OCI-LY7 (cell line): ENCODE measurements around the gene S100A4.

ENCODE experiments used
- EZH2phosphoT487 ChIP-seq: fragments of 200-600 bp; sonication (generic); IDR thresholded peaks from 2 replicates; pipeline ENCODE4 v1.6.1; 2018; ENCODE audit warnings: low read depth, borderline replicate concordance, mild to moderate bottlenecking, mixed run types, antibody characterized with exemption, low read length, moderate library complexity, mixed read lengths
- TF ChIP-seq, protein P1 (sequence below): fragments of 200-600 bp; sonication (generic); conservative IDR thresholded peaks from 2 replicates; pipeline ENCODE4 v1.5.1; 2014; ENCODE audit warnings: mild to moderate bottlenecking, antibody characterized with exemption, low read length, moderate library complexity, mixed read lengths

DNA sequence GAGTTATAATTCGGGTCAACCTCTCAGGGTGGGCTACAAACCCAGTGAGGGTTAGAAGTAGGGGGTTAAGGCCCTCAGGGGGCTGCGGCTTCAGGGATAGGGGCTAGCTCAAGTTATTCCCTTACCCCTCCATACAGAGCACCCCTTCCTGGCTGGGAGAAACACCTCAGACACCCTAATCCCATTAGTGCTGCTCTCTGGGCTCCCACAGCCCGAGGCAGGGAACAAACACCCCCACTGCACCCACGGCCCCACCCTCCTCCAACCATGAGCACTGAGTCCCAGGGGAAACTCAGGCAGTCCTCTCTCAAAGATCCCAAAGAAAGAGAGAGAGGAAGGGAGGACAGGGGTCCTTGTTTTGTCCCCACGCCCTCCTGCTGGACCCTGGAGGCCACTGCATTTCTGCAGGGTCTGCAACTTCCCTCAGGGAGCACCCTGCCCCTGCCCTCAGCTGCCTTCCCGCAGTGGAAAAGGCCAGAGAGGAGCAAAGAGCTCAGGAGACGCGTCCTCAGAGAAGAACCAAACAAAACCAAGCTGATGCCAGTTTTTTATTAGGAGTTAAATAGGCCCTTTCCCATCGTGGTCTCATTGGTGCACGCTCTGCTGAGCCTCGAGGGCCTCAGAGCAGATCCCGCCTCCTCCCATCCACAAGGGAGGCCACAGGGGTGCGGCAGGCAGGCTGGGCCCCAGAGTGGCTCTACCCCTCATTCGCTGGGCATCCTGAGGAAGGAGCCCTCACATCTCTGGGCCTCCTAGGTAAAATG lies 1.4 kb upstream of the S100A4 start:
- TF ChIP-seq, protein P1, sequence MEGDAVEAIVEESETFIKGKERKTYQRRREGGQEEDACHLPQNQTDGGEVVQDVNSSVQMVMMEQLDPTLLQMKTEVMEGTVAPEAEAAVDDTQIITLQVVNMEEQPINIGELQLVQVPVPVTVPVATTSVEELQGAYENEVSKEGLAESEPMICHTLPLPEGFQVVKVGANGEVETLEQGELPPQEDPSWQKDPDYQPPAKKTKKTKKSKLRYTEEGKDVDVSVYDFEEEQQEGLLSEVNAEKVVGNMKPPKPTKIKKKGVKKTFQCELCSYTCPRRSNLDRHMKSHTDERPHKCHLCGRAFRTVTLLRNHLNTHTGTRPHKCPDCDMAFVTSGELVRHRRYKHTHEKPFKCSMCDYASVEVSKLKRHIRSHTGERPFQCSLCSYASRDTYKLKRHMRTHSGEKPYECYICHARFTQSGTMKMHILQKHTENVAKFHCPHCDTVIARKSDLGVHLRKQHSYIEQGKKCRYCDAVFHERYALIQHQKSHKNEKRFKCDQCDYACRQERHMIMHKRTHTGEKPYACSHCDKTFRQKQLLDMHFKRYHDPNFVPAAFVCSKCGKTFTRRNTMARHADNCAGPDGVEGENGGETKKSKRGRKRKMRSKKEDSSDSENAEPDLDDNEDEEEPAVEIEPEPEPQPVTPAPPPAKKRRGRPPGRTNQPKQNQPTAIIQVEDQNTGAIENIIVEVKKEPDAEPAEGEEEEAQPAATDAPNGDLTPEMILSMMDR, result no peak
- no peak for TF ChIP-seq EZH2phosphoT487
